Thyroid gland (tissue), 4 donors: ENCODE measurements around the gene DHRS3.

Experiments used
- CTCF ChIP-seq, 6 experiments: fragments of 200-600 bp in 3 of 6; fragments of 450-650 bp in 3 of 6; sonication (generic) in 3 of 6; IDR thresholded peaks; one replicate each; pipeline ENCODE4 v1.5.1; 2016 to 2019; ENCODE audit warnings: antibody characterized with exemption in 6 of 6, mild to moderate bottlenecking in 2 of 6, inconsistent platforms in 1 of 6, moderate library complexity in 1 of 6
- POLR2A ChIP-seq, 2 donors: fragments of 450-650 bp; IDR thresholded peaks; one replicate each; pipeline ENCODE4 v1.6.1; 2017; ENCODE audit warnings: antibody characterized with exemption in 2 of 2, mild to moderate bottlenecking in 2 of 2, moderate library complexity in 1 of 2

- TF ChIP-seq CTCF (IDR thresholded peaks at IDR 0.05) (peak in 1 of 6 experiments; percentile 1), POLR2A (IDR thresholded peaks at IDR 0.05) (peak in 1 of 2 donors; percentile 3)
These were observed 1.2 kb upstream of the DHRS3 start for GRCh38 chr1:12618965-12619791.
